GM19397 (cell line): Measurements from ENCODE around the gene EML6.

Experiments
- ATAC-seq: cut with Tn5 transposase; IDR thresholded peaks from one replicate; pipeline ENCODE4 v1.9.1; 2021; ENCODE audit warnings: mild to moderate bottlenecking, moderate library complexity; ENCODE audit not compliant: unreplicated experiment

Gene EML6

GRCh38 chr2:54750040-54750439, 26.6 kb downstream of the EML6 start:
- ATAC-seq: no peak

GRCh38 chr2:54752439-54752838, 29.0 kb downstream of the EML6 start:
- no peak for ATAC-seq

- peak; percentile 83 for ATAC-seq
Observed at GRCh38 chr2:54755641-54756326, 32.3 kb downstream of the EML6 start.

- no peak for ATAC-seq
Observed at GRCh38 chr2:54757500-54757899, 34.0 kb downstream of the EML6 start.

- no peak for ATAC-seq
Observed at GRCh38 chr2:54758951-54759350, 35.5 kb downstream of the EML6 start.

GRCh38 chr2:54760310-54760709, 36.8 kb downstream of the EML6 start:
- ATAC-seq: no peak

- ATAC-seq: no peak
Observed at GRCh38 chr2:54763636-54764291, 40.3 kb downstream of the EML6 start.

- ATAC-seq: no peak
Observed at GRCh38 chr2:54767921-54768320, 44.5 kb downstream of the EML6 start.

GRCh38 chr2:54768772-54769428, 45.4 kb downstream of the EML6 start:
- no peak for ATAC-seq

- ATAC-seq: no peak
Observed at GRCh38 chr2:54770211-54770610, 46.7 kb downstream of the EML6 start.

GRCh38 chr2:54770676-54771075, 47.2 kb downstream of the EML6 start:
- no peak for ATAC-seq

- no peak for ATAC-seq
Observed at GRCh38 chr2:54771166-54771885, 47.9 kb downstream of the EML6 start.

GRCh38 chr2:54772110-54772509, 48.6 kb downstream of the EML6 start:
- ATAC-seq: no peak

- no peak for ATAC-seq
Observed at GRCh38 chr2:54772531-54772930, 49.1 kb downstream of the EML6 start.

- no peak for ATAC-seq
Observed at GRCh38 chr2:54773233-54773632, 49.8 kb downstream of the EML6 start.

GRCh38 chr2:54773838-54774237, 50.4 kb downstream of the EML6 start:
- ATAC-seq: no peak

- no peak for ATAC-seq
Observed at GRCh38 chr2:54775710-54776109, 52.2 kb downstream of the EML6 start.

- ATAC-seq: no peak
Observed at GRCh38 chr2:54776494-54776893, 53.0 kb downstream of the EML6 start.

GRCh38 chr2:54783349-54783748, 59.9 kb downstream of the EML6 start:
- no peak for ATAC-seq

GRCh38 chr2:54787270-54787669, 63.8 kb downstream of the EML6 start:
- no peak for ATAC-seq

- no peak for ATAC-seq
Observed at GRCh38 chr2:54787755-54788366, 64.4 kb downstream of the EML6 start.
